A673 (cell line): ENCODE results near the gene XYLT2. TPM values are rescaled to one million over a fixed set of nuclear protein-coding genes. Genes with fewer than 3 reads are reported as not detected.
A peak's percentile ranks its signal among the peaks of the same experiment; 100 is the strongest.
"Not testable (repeated sequence)": the region's sequence is repeated elsewhere in the genome, so short reads cannot be mapped to it uniquely, and the experiment has no call there.

Experiments used
- BruUV-seq: library from RNA; stranded (reverse); fragments of 400-500 nt; replicated peaks from 2 replicates; lab custom pipeline; 2021; lab: Mats Ljungman, UMichigan
- CTCF ChIA-PET: fragments of 300-600 bp; sonication (Branson Sonifier 250); formaldehyde crosslinking; loops from one replicate; lab custom pipeline; 2022; ENCODE audit warnings: antibody characterized with exemption; lab: Charles Lee
- POLR2A ChIA-PET: fragments of 300-600 bp; sonication (Branson Sonifier 250); formaldehyde crosslinking; loops from one replicate; lab custom pipeline; 2022; ENCODE audit warnings: antibody characterized with exemption; ENCODE audit not compliant: low non-redundant PET; lab: Charles Lee
- DNase-seq: peaks from one replicate; pipeline ENCODE4 v3.0.0-alpha.2; 2015; ENCODE audit warnings: low spot score
- H3K27ac ChIP-seq: fragments of 200-600 bp; sonication (generic); 2 replicates; pipeline ENCODE4 v1.5.1; 2016; ENCODE audit warnings: mixed run types, low read depth, mild to moderate bottlenecking, mixed read lengths, antibody characterized with exemption, low read length; ENCODE audit not compliant: poor library complexity, severe bottlenecking
- H3K27me3 ChIP-seq: fragments of 200-600 bp; sonication (generic); replicated peaks from 2 replicates; pipeline ENCODE4 v1.6.1; 2017; ENCODE audit warnings: mixed run types, low read depth, mild to moderate bottlenecking, mixed read lengths, antibody characterized with exemption, low read length; ENCODE audit not compliant: insufficient read depth, poor library complexity
- H3K36me3 ChIP-seq: fragments of 200-600 bp; sonication (generic); 2 replicates; pipeline ENCODE4 v1.6.1; 2016; ENCODE audit warnings: mixed run types, mild to moderate bottlenecking, mixed read lengths, antibody characterized with exemption, low read length; ENCODE audit not compliant: insufficient read depth, poor library complexity, severe bottlenecking
- H3K4me1 ChIP-seq: fragments of 200-600 bp; sonication (generic); 2 replicates; pipeline ENCODE4 v1.6.1; 2017; ENCODE audit warnings: mixed run types, mild to moderate bottlenecking, mixed read lengths, antibody characterized with exemption, low read length; ENCODE audit not compliant: insufficient read depth, poor library complexity, severe bottlenecking
- H3K4me3 ChIP-seq: fragments of 200-600 bp; sonication (generic); 2 replicates; pipeline ENCODE4 v1.5.1; 2016; ENCODE audit warnings: low read depth, mixed run types, mild to moderate bottlenecking, mixed read lengths, low read length; ENCODE audit not compliant: poor library complexity, severe bottlenecking
- H3K9me3 ChIP-seq: fragments of 200-600 bp; sonication (generic); 2 replicates; pipeline ENCODE4 v1.6.1; 2016; ENCODE audit warnings: mixed run types, low read depth, mild to moderate bottlenecking, mixed read lengths, antibody characterized with exemption, low read length; ENCODE audit not compliant: poor library complexity, severe bottlenecking
- CTCF ChIP-seq: fragments of 300-800, 200-600 bp; sonication (generic); conservative IDR thresholded peaks from 2 replicates; pipeline ENCODE4 v1.5.1; 2017; ENCODE audit warnings: low read depth, mild to moderate bottlenecking, antibody characterized with exemption, low read length, moderate library complexity, mixed read lengths
- EZH2 ChIP-seq: fragments of 200-600 bp; sonication (generic); IDR thresholded peaks from 2 replicates; pipeline ENCODE4 v1.6.1; 2017; ENCODE audit warnings: borderline replicate concordance, low read depth, mild to moderate bottlenecking, mixed read lengths, antibody characterized with exemption, low read length; ENCODE audit not compliant: poor library complexity, severe bottlenecking
- intact Hi-C: fragments of 100-400 bp; cut with micrococcal nuclease; formaldehyde crosslinking; loops from one replicate; pipeline ENCODE4 v1.10.0; 2022; ENCODE audit not compliant: unreplicated experiment
- total RNA-seq: library from RNA; stranded (reverse); gene quantifications from 2 replicates; pipeline ENCODE4 v1.2.3, GENCODE V29; 2021

The XYLT2 gene
- total RNA-seq, 1 experiment from 2014 or later: 15.8 TPM

GRCh38 chr17:50396261-50397110, 50.6 kb downstream of the XYLT2 start:
- DNase-seq: peak; percentile 54
- CTCF ChIA-PET: interaction anchor here (0.6 to 2.2 kb wide), 12 partner anchors 8 to 196 kb away, joined by 3 to 17 read pairs (median 4); no protein-coding TSS in a partner anchor
- no peak for TF ChIP-seq EZH2
- no peak for TF ChIP-seq CTCF

GRCh38 chr17:50397111-50397918, 51.4 kb downstream of the XYLT2 start, which contains the start of gene LRRC59:
Gene LRRC59 (minus strand): TSS chr17:50397523. CDS start chr17:50397317, 206 bp downstream.
- CTCF ChIA-PET: interaction anchor here (0.6 to 2.2 kb wide), 13 partner anchors 8 to 197 kb away, joined by 3 to 17 read pairs (median 4); no protein-coding TSS in a partner anchor
- H3K9me3 ChIP-seq: no peaks in the 10 kb centered on the region
- peak; percentile 86 for DNase-seq
- peak within 1 kb of the TSS; percentile 82 for H3K4me3 ChIP-seq
- TF ChIP-seq CTCF (peak; percentile 99), EZH2 (no peak)
- H3K4me1 ChIP-seq: peaks cover 10% of the 10 kb centered on the region
- POLR2A ChIA-PET: interaction anchor here (0.5 to 0.7 kb wide), 4 partner anchors 24 to 202 kb away, joined by 3 to 7 read pairs (median 5); no protein-coding TSS in a partner anchor
- no peaks in the 10 kb centered on the region for H3K27me3 ChIP-seq
- H3K27ac ChIP-seq: peak within 1 kb of the TSS; percentile 83
- TSS peak; percentile 30 for BruUV-seq
- intact Hi-C loops: no loop called here
- H3K36me3 ChIP-seq: peaks cover 30% of the 10 kb centered on the region

More at GRCh38 chr17:50396261-50397110, 50.6 kb downstream of the XYLT2 start:
- H3K4me1 ChIP-seq: peaks cover 10% of the 10 kb centered on the region
- no peaks in the 10 kb centered on the region for H3K9me3 ChIP-seq
- H3K36me3 ChIP-seq: peaks cover 39% of the 10 kb centered on the region
- H3K27ac ChIP-seq: peak overlapping the region; percentile 83
- POLR2A ChIA-PET: no interaction called here
- H3K27me3 ChIP-seq: no peaks in the 10 kb centered on the region
- peak overlapping the region; percentile 82 for H3K4me3 ChIP-seq
- BruUV-seq: no TSS peak
- intact Hi-C loops: no loop called here

- Histone ChIP-seq H3K4me3 (peak overlapping the region; percentile 82), H3K9me3 (no peaks in the 10 kb centered on the region), H3K27ac (peak overlapping the region; percentile 83), H3K36me3 (peaks cover 25% of the 10 kb centered on the region), H3K4me1 (peaks cover 10% of the 10 kb centered on the region), H3K27me3 (no peaks in the 10 kb centered on the region)
- no peak for DNase-seq
- POLR2A ChIA-PET: interaction anchor here (0.6 to 0.7 kb wide), 3 partner anchors 24 to 202 kb away, joined by 3 to 7 read pairs (median 3); no protein-coding TSS in a partner anchor
- no TSS peak for BruUV-seq
- intact Hi-C loops: no loop called here
- CTCF ChIA-PET: interaction anchor here (0.5 to 2.2 kb wide), 9 partner anchors 8 to 198 kb away, joined by 3 to 17 read pairs (median 5); no protein-coding TSS in a partner anchor
- TF ChIP-seq CTCF (no peak), EZH2 (no peak)
These were observed 52.0 kb downstream of the XYLT2 start for GRCh38 chr17:50397919-50398285.

GRCh38 chr17:50398672-50399071, 52.7 kb downstream of the XYLT2 start:
- DNase-seq, H3K4me1 ChIP-seq, H3K27ac ChIP-seq, H3K27me3 ChIP-seq, H3K4me3 ChIP-seq, H3K9me3 ChIP-seq, intact Hi-C loops, BruUV-seq: not testable (repeated sequence)
- peaks cover 17% of the 10 kb centered on the region for H3K36me3 ChIP-seq
- ChIA-PET POLR2A (interaction anchor here (0.5 kb wide), 1 partner anchor 23 kb away, joined by 4 read pairs; no protein-coding TSS in a partner anchor), CTCF (interaction anchor here (0.6 kb wide), 1 partner anchor 23 kb away, joined by 7 read pairs; no protein-coding TSS in a partner anchor)
